Duodenal mucosa (tissue), 2 donors: ENCODE results near the gene DDX20.

Experiments used
- H3K27ac ChIP-seq: one replicate; pipeline ENCODE4 v1.7.0; 2013; ENCODE audit warnings: low read depth, low read length
- H3K27me3 ChIP-seq, 2 donors: one replicate each; pipeline ENCODE4 v1.7.0; 2013; ENCODE audit warnings: low read length in 2 of 2, control low read depth in 1 of 2; ENCODE audit not compliant: insufficient read depth in 2 of 2, control insufficient read depth in 1 of 2
- H3K36me3 ChIP-seq, 2 donors: one replicate each; pipeline ENCODE4 v1.7.0; 2013; ENCODE audit warnings: low read length in 2 of 2, control low read depth in 1 of 2; ENCODE audit not compliant: insufficient read depth in 2 of 2, control insufficient read depth in 1 of 2
- H3K4me1 ChIP-seq, 2 donors: one replicate each; pipeline ENCODE4 v1.7.0; 2013; ENCODE audit warnings: low read length in 2 of 2, control low read depth in 1 of 2; ENCODE audit not compliant: insufficient read depth in 2 of 2, control insufficient read depth in 1 of 2
- H3K4me3 ChIP-seq, 2 donors: one replicate each; pipeline ENCODE4 v1.7.0; 2013; ENCODE audit warnings: low read length in 2 of 2, low read depth in 1 of 2
- H3K9ac ChIP-seq, 2 donors: one replicate each; pipeline ENCODE4 v1.7.0; 2013; ENCODE audit warnings: low read length in 2 of 2, low read depth in 1 of 2
- H3K9me3 ChIP-seq, 2 donors: one replicate each; pipeline ENCODE4 v1.7.0; 2013; ENCODE audit warnings: low read length in 2 of 2, control low read depth in 1 of 2; ENCODE audit not compliant: control insufficient read depth in 1 of 2

The DDX20 gene

DNA sequence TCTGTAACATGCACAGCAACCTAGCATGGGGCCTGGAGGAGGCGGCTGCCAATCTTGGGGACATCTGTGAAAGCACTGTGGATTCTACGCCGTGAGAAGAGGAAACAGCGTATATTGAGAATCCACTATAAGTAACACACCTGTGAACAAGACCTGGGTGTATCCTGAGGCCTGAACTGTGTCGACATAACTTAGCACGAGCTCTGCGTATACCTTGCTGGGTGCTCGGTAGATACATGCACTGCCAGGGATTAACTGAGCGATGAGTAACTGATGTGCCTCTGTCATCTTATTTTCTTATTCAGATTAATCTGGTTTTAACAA lies 58.6 kb downstream of the DDX20 start:
- Histone ChIP-seq H3K4me1 (no peaks in the 10 kb centered on the region), H3K27ac (no peak overlapping the region), H3K9ac (no peak overlapping the region), H3K27me3 (no peaks in the 10 kb centered on the region), H3K4me3 (no peak overlapping the region), H3K9me3 (no peaks in the 10 kb centered on the region), H3K36me3 (no peaks in the 10 kb centered on the region)

GRCh38 chr1:111814642-111815041 lies 58.9 kb downstream of the DDX20 start:
- H3K4me3 ChIP-seq, result no peak overlapping the region
- no peak overlapping the region for H3K9ac ChIP-seq
- no peaks in the 10 kb centered on the region for H3K9me3 ChIP-seq
- no peak overlapping the region for H3K27ac ChIP-seq
- H3K36me3 ChIP-seq, result no peaks in the 10 kb centered on the region
- H3K4me1 ChIP-seq, result no peaks in the 10 kb centered on the region
- no peaks in the 10 kb centered on the region for H3K27me3 ChIP-seq
